VCaP (cell line): Measurements from ENCODE around the gene ARHGEF11.

Experiments
- H3K27ac ChIP-seq: fragments of 450-650 bp; 2 replicates; pipeline ENCODE4 v1.5.1; 2017
- TF ChIP-seq, protein P1 (sequence below): fragments of 450-650 bp; conservative IDR thresholded peaks from 2 replicates; pipeline ENCODE4 v1.5.1; 2017; ENCODE audit warnings: mild to moderate bottlenecking, moderate library complexity

Gene ARHGEF11, protein sequence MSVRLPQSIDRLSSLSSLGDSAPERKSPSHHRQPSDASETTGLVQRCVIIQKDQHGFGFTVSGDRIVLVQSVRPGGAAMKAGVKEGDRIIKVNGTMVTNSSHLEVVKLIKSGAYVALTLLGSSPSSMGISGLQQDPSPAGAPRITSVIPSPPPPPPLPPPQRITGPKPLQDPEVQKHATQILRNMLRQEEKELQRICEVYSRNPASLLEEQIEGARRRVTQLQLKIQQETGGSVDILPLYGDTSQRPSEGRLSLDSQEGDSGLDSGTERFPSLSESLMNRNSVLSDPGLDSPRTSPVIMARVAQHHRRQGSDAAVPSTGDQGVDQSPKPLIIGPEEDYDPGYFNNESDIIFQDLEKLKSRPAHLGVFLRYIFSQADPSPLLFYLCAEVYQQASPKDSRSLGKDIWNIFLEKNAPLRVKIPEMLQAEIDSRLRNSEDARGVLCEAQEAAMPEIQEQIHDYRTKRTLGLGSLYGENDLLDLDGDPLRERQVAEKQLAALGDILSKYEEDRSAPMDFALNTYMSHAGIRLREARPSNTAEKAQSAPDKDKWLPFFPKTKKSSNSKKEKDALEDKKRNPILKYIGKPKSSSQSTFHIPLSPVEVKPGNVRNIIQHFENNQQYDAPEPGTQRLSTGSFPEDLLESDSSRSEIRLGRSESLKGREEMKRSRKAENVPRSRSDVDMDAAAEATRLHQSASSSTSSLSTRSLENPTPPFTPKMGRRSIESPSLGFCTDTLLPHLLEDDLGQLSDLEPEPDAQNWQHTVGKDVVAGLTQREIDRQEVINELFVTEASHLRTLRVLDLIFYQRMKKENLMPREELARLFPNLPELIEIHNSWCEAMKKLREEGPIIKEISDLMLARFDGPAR (N-terminal part only)

DNA sequence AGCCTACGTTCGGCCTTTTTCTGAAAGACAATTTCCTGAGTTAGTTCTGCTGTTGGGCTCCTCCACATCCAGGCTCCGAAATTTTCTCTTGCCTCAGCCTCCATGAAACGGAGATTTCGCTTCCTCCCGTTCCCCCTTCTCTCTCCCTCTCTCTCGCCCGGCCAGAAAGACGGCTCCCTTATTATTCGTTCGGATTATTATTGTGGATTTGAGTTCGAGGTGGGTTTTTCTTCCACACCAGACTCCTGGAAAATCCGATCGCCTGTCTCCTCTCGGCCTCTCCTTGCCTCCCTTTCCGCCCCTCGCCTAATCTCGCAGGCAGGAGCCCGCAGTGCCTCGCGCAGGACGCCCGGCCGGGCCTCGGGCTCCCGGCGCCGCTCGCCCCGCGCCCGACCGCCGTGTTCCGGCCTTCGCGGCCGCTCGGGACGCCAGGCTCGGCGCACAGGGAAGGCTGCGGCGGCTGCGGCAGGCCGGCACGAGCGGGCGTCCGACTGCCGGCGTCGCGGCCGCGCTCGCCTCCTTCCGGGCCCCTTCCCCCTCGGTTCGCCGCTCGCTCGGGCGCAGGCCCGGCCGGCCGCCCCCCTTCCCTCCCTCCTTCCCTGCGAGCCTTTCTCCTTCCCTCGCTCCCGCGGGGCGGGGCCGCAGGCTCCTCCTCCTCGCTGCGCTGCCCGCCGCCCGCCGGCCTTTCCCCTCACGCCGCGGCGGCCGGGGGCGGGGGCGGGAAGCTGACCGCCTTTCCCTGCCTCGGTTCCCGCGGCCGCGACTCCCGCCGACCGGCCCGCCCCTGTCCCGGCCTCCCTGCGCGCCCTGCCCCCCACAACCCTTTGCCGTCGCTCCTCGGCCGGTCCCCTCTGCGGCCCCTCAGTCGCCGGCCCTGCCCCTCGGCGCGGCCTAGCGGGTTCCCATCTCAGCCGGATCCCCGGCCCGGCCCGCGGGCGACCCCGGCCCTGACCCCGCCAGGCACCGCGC lies at the start of gene ARHGEF11:
ARHGEF11 (minus strand) TSS at position 493 of the 969 bp plus-strand sequence. CDS start 1,412 bp downstream, outside the sequence.
- TF ChIP-seq, protein P1, sequence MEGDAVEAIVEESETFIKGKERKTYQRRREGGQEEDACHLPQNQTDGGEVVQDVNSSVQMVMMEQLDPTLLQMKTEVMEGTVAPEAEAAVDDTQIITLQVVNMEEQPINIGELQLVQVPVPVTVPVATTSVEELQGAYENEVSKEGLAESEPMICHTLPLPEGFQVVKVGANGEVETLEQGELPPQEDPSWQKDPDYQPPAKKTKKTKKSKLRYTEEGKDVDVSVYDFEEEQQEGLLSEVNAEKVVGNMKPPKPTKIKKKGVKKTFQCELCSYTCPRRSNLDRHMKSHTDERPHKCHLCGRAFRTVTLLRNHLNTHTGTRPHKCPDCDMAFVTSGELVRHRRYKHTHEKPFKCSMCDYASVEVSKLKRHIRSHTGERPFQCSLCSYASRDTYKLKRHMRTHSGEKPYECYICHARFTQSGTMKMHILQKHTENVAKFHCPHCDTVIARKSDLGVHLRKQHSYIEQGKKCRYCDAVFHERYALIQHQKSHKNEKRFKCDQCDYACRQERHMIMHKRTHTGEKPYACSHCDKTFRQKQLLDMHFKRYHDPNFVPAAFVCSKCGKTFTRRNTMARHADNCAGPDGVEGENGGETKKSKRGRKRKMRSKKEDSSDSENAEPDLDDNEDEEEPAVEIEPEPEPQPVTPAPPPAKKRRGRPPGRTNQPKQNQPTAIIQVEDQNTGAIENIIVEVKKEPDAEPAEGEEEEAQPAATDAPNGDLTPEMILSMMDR, result no peak
- H3K27ac ChIP-seq, result peak within 1 kb of the TSS; percentile 94

DNA sequence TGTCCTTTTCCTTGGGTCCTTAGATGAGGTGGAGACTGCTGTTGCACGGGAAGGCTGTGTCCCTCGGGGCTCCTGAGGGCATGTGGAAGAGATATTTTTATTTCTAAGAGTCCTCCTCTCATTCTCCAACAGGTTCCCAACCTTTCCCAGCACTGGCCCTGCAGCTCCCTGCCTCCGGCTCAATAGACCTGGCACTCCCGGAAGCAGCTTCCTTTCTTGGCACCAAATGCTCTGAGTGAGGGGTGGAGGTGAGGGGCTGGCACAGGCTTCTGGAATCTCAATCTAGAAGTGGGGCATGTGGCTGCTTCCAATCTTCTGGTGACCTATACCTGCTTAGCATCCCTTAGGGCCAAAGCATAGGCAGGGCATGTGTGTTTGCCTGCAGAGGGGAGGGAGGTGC lies 49.5 kb upstream of the ARHGEF11 start:
- TF ChIP-seq, protein P1, result no peak

DNA sequence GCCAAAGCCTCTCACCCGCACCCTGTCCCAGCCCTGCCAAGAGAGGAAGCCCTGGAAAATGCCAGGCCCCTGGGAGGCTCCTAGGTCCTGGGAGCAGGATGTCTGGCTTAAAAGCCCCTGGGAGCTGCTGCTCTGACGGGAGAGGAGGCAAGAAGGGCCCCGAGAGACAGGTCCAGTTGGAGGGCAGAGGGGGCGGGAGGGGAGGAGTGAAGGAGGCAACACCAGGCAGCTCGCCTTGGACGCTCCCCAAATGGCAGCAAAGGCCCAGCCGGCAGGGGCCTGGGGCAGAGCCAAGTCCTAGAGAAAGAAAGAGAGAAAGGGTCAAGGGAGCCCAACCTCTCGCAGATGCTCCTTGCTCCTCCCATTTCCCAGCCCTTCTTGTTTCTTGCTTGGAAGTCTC lies 47.3 kb upstream of the ARHGEF11 start:
- TF ChIP-seq, protein P1, result no peak
- no peak overlapping the region for H3K27ac ChIP-seq

More for the DNA sequence above, 49.5 kb upstream of the ARHGEF11 start:
- H3K27ac ChIP-seq, result no peak overlapping the region

DNA sequence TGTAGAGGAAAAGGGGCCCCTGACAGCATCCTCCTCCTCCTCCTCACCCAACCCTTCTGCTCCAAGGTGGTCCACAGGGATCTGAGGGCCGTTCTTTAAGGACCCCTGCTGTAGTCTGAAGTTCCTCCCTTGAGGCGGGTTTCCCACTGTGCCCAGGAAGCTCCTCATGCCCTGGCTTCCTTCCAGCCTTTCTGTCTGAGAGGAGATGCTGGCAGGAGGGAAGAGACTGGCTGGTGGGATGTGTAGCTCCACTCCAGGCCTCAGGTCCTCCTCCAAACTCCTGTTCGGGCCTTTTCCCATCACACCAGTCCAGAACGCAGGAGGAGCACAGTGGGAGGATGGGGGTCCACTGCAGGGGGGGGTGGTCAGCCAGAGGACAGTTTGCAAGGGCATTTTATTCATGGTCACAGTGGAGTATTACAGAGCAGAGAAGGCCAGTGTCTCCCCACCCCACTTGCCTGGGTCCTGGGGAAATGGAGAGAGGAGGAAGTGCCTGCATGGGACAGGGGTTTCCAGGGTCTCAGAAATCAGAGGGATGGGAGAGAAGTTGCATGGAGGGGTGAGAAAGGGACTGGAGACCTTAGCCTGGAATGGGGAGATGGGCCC lies 46.2 kb upstream of the ARHGEF11 start:
- TF ChIP-seq, protein P1, result no peak
- H3K27ac ChIP-seq, result no peak overlapping the region

DNA sequence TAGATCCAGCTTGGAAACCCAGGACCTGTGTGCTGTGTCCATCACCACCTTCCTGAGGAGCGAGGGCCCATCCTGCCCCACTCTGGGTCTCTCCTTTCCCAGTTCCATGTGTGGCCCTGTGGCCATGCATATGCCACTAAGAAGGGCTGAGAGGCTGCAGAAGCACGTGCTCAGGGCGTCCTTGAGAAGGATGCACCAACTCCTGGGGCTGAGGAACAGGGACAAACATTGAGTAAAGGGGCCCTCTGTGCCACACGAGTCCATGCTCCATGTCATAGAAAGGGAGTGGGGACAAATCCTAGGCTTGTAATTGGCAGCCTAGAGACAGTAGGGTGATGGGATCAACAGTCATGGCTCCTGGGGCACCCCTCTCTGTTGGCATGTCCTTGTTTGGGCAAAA lies 45.6 kb upstream of the ARHGEF11 start:
- TF ChIP-seq, protein P1, result no peak

DNA sequence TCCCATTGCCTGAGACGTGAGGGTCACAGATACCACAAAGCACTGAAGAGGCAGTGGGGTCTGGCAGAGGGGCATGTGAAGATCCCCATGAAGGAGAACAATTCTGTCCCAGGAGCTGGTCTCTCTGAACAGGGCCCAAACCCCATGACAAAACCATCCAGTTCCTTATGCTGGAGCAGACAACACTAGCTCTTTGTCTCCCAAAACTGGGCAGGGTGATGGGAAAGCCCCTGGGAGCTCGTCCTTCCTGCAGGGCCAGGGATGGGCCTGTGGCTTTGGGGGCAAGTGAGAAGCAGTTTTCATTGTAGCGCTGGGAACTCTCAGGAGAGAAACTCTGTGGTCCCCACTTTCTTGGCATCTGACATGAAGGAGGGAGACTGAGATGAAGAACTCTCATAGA lies 45.2 kb upstream of the ARHGEF11 start:
- TF ChIP-seq, protein P1, result no peak
- no peak overlapping the region for H3K27ac ChIP-seq

More for the DNA sequence above, 45.6 kb upstream of the ARHGEF11 start:
- no peak overlapping the region for H3K27ac ChIP-seq
